SK-N-SH (cell line): ENCODE results near the gene SF3B5. TPM values are rescaled to one million over a fixed set of nuclear protein-coding genes. Genes with fewer than 3 reads are reported as not detected.

Experiments used
- CTCF ChIA-PET: fragments of 300-600, 350-600 bp; formaldehyde crosslinking; extraction: SDS; loops from one replicate; lab custom pipeline; 2021; lab: Yijun Ruan, JAX
- POLR2A ChIA-PET: fragments of 350-600 bp; sonication (Branson Sonifier 250); formaldehyde crosslinking; extraction: SDS; loops from one replicate; lab custom pipeline; 2020; ENCODE audit warnings: antibody characterized with exemption, inconsistent platforms; lab: Yijun Ruan, JAX
- DNase-seq: peaks from one replicate; pipeline ENCODE4 v3.0.0; 2012
- H2AFZ ChIP-seq: fragments of 200-600 bp; sonication (generic); 2 replicates; pipeline ENCODE4 v1.8.1; 2016; ENCODE audit warnings: antibody characterized with exemption, mild to moderate bottlenecking, low read depth
- H3F3A ChIP-seq: fragments of 200-600 bp; sonication (generic); replicated peaks from 2 replicates; pipeline ENCODE3; 2016; ENCODE audit warnings: antibody characterized with exemption, mild to moderate bottlenecking; ENCODE audit not compliant: insufficient read depth
- H3K27ac ChIP-seq, 2 experiments: fragments of 200-500 bp in 1 of 2; fragments of 200-600 bp in 1 of 2; sonication (Bioruptor generic) in 1 of 2; sonication (generic), shearing (Covaris generic) in 1 of 2; 2 replicates each; pipeline versions ENCODE4 v1.5.1 to v1.6.1; 2014 to 2016; ENCODE audit warnings: low read depth in 2 of 2, inconsistent platforms in 1 of 2, low read length in 1 of 2, mild to moderate bottlenecking in 1 of 2, mixed read lengths in 1 of 2
- H3K27me3 ChIP-seq: fragments of 200-600 bp; sonication (generic), shearing (Covaris generic); 2 replicates; pipeline ENCODE4 v1.6.1; 2016; ENCODE audit warnings: mixed run types; ENCODE audit not compliant: insufficient read depth
- H3K36me3 ChIP-seq, 2 experiments: fragments of 200-500 bp in 1 of 2; fragments of 200-600 bp in 1 of 2; sonication (Bioruptor generic) in 1 of 2; sonication (generic) in 1 of 2; replicated peaks in 1 of 2; 2 replicates each; pipeline versions ENCODE3 to v1.5.1; 2014 to 2016; ENCODE audit warnings: low read length in 1 of 2, mild to moderate bottlenecking in 1 of 2; ENCODE audit not compliant: insufficient read depth in 2 of 2, control insufficient read depth in 1 of 2
- H3K4me1 ChIP-seq, 2 experiments: fragments of 200-500 bp in 1 of 2; fragments of 200-600 bp in 1 of 2; sonication (Bioruptor generic) in 1 of 2; sonication (generic), shearing (Covaris generic) in 1 of 2; 2 replicates each; pipeline versions ENCODE4 v1.5.1 to v1.6.1; 2014 to 2016; ENCODE audit warnings: low read depth in 1 of 2, low read length in 1 of 2, mixed run types in 1 of 2; ENCODE audit not compliant: insufficient read depth in 2 of 2, control insufficient read depth in 1 of 2
- H3K4me2 ChIP-seq: fragments of 200-600 bp; sonication (generic), shearing (Covaris generic); 2 replicates; pipeline ENCODE4 v1.6.1; 2017; ENCODE audit warnings: mixed run types
- H3K4me3 ChIP-seq, 2 experiments: fragments of 200-500 bp in 1 of 2; fragments of 200-600 bp in 1 of 2; sonication (Bioruptor generic) in 1 of 2; sonication (generic), shearing (Covaris generic) in 1 of 2; 2 replicates each; pipeline versions ENCODE4 v1.5.1 to v1.8.1; 2014 to 2016; ENCODE audit warnings: low read depth in 2 of 2, inconsistent platforms in 1 of 2, low read length in 1 of 2, mild to moderate bottlenecking in 1 of 2, mixed read lengths in 1 of 2, moderate library complexity in 1 of 2
- H3K79me2 ChIP-seq: fragments of 200-600 bp; sonication (generic); 2 replicates; pipeline ENCODE4 v1.8.1; 2017; ENCODE audit warnings: mild to moderate bottlenecking; ENCODE audit not compliant: insufficient read depth
- H3K9ac ChIP-seq: fragments of 200-600 bp; sonication (generic); 2 replicates; pipeline ENCODE4 v1.6.1; 2017; ENCODE audit warnings: mixed run types
- H3K9me2 ChIP-seq: fragments of 200-600 bp; sonication (generic); 2 replicates; pipeline ENCODE4 v1.6.1; 2017; ENCODE audit warnings: mixed run types
- H3K9me3 ChIP-seq: fragments of 200-600 bp; sonication (generic); 2 replicates; pipeline ENCODE4 v1.6.1; 2017; ENCODE audit warnings: mixed run types, mild to moderate bottlenecking, moderate library complexity
- H4K20me1 ChIP-seq: fragments of 200-600 bp; sonication (generic); 2 replicates; pipeline ENCODE4 v1.6.1; 2017; ENCODE audit warnings: mild to moderate bottlenecking, mixed run types; ENCODE audit not compliant: insufficient read depth
- ELF1 ChIP-seq: IDR thresholded peaks from 2 replicates; pipeline ENCODE4 v1.4.0; 2012
- EP300 ChIP-seq, 2 experiments: IDR thresholded peaks; 2 replicates each; pipeline versions ENCODE4 v1.4.0 to v1.6.1; 2012; ENCODE audit warnings: borderline replicate concordance in 1 of 2, low read depth in 1 of 2, low read length in 1 of 2
- FOXM1 ChIP-seq: IDR thresholded peaks from 2 replicates; pipeline ENCODE4 v1.4.0; 2012; ENCODE audit warnings: low read depth, mild to moderate bottlenecking
- GATA2 ChIP-seq: sonication (generic); formaldehyde crosslinking; IDR thresholded peaks from 2 replicates; pipeline ENCODE4 v1.5.0; 2020; ENCODE audit warnings: mild to moderate bottlenecking, missing genetic modification reagents
- IRF3 ChIP-seq: fragments of 150-350 bp; IDR thresholded peaks from 2 replicates; pipeline ENCODE4 v1.6.1; 2016; ENCODE audit warnings: mild to moderate bottlenecking, low read depth, low read length
- MEF2A ChIP-seq: IDR thresholded peaks from 2 replicates; pipeline ENCODE4 v1.4.0; 2012; ENCODE audit warnings: low read depth, borderline replicate concordance
- MXI1 ChIP-seq: IDR thresholded peaks from 2 replicates; pipeline ENCODE4 v1.6.1; 2012; ENCODE audit warnings: mild to moderate bottlenecking, low read depth, low read length, improper control_type of control experiment
- NRF1 ChIP-seq: IDR thresholded peaks from 2 replicates; pipeline ENCODE4 v1.6.1; 2012; ENCODE audit warnings: low read depth, mild to moderate bottlenecking, low read length
- PBX3 ChIP-seq: IDR thresholded peaks from 2 replicates; pipeline ENCODE4; 2012
- REST ChIP-seq: IDR thresholded peaks from 2 replicates; pipeline ENCODE4 v1.6.1; 2012; ENCODE audit warnings: mild to moderate bottlenecking, low read depth, low read length, moderate library complexity
- SIN3A ChIP-seq: IDR thresholded peaks from 2 replicates; pipeline ENCODE4 v1.6.1; 2012; ENCODE audit warnings: low read depth, mild to moderate bottlenecking, low read length, moderate library complexity, borderline replicate concordance
- TAF1 ChIP-seq: IDR thresholded peaks from 2 replicates; pipeline ENCODE4 v1.6.1; 2012; ENCODE audit warnings: low read depth, mild to moderate bottlenecking, low read length, moderate library complexity, borderline replicate concordance
- TEAD4 ChIP-seq: IDR thresholded peaks from 2 replicates; pipeline ENCODE4 v1.4.0; 2012; ENCODE audit warnings: mild to moderate bottlenecking, borderline replicate concordance; ENCODE audit not compliant: insufficient read depth
- WGBS: methylation state at CpG from one replicate; pipeline ENCODE4 v1.1.6; 2017; ENCODE audit warnings: low lambda C conversion rate; 5-methylcytosine and 5-hydroxymethylcytosine counted together
- polyA plus RNA-seq, 3 experiments: library from polyadenylated mRNA; depleted of rRNA; stranded (reverse); fragments of >200 nt; gene quantifications; 2 replicates each; pipeline ENCODE4 v1.2.3, GENCODE V29; 2012

The SF3B5 gene
- polyA plus RNA-seq, 1 of the 3 experiments (the other 2 are of a cell fraction), result 316 TPM

- WGBS, result 8% methylated on average over 2 of the region's 2 CpGs
- ChIA-PET POLR2A (no interaction called here), CTCF (no interaction called here)
- no peaks in the 10 kb centered on the region for H4K20me1 ChIP-seq
- H3K79me2 ChIP-seq, result no peaks in the 10 kb centered on the region
- no peak overlapping the region for H2AFZ ChIP-seq
- no peak overlapping the region for H3K27ac ChIP-seq
- no peaks in the 10 kb centered on the region for H3K4me1 ChIP-seq
- TF ChIP-seq REST, result no peak
- no peak for TF ChIP-seq MXI1
- no peak for TF ChIP-seq SIN3A
- TF ChIP-seq GATA2 (CRISPR knock-in tag), result no peak
- TF ChIP-seq ELF1, result no peak
- TF ChIP-seq FOXM1, result no peak
- no peak for TF ChIP-seq TEAD4
- no peak for TF ChIP-seq PBX3
- TF ChIP-seq MEF2A, result no peak
- no peak for TF ChIP-seq IRF3
- no peak for TF ChIP-seq NRF1
- no peak for TF ChIP-seq EP300 (IDR thresholded peaks at IDR 0.05; ENCODE audit: borderline replicate concordance in 1 of 2, low read depth in 1 of 2, low read length in 1 of 2)
- H3K9me2 ChIP-seq, result no peaks in the 10 kb centered on the region
- no peak overlapping the region for H3K4me2 ChIP-seq
- DNase-seq, result no peak
- H3K9me3 ChIP-seq, result no peaks in the 10 kb centered on the region
- H3K27me3 ChIP-seq, result peaks cover 8% of the 10 kb centered on the region; the same call in 1 of the 2 replicates
- no peaks in the 10 kb centered on the region for H3F3A ChIP-seq
- no peak overlapping the region for H3K4me3 ChIP-seq
- H3K36me3 ChIP-seq, result no peaks in the 10 kb centered on the region
- no peak overlapping the region for H3K9ac ChIP-seq
These were observed 28.5 kb upstream of the SF3B5 start for GRCh38 chr6:144123836-144124235.

- 2% methylated on average over 2 of the region's 2 CpGs for WGBS
- no peaks in the 10 kb centered on the region for H3K9me3 ChIP-seq
- no peak for TF ChIP-seq TAF1
- H3F3A ChIP-seq, result no peaks in the 10 kb centered on the region
- H3K27me3 ChIP-seq, result peaks cover 8% of the 10 kb centered on the region; the same call in 1 of the 2 replicates
- H3K9ac ChIP-seq, result no peak overlapping the region
- H3K79me2 ChIP-seq, result no peaks in the 10 kb centered on the region
- no peaks in the 10 kb centered on the region for H3K4me1 ChIP-seq
- H3K27ac ChIP-seq, result no peak overlapping the region
- H3K36me3 ChIP-seq, result no peaks in the 10 kb centered on the region
- no peak overlapping the region for H3K4me3 ChIP-seq
- no peaks in the 10 kb centered on the region for H3K9me2 ChIP-seq
- DNase-seq, result no peak
- POLR2A ChIA-PET, result no interaction called here
- H4K20me1 ChIP-seq, result no peaks in the 10 kb centered on the region
- H2AFZ ChIP-seq, result no peak overlapping the region
- no peak overlapping the region for H3K4me2 ChIP-seq
- CTCF ChIA-PET, result no interaction called here
These were observed 28.0 kb upstream of the SF3B5 start for GRCh38 chr6:144123421-144123820.
